Prostate gland (tissue), 2 donors: Measurements from ENCODE around the gene ECHS1. TPM values are rescaled to one million over a fixed set of nuclear protein-coding genes. Genes with fewer than 3 reads are reported as not detected.

ENCODE experiments used
- DNase-seq: peaks from one replicate; pipeline ENCODE4 v3.0.0-alpha.2; 2019; ENCODE audit warnings: low spot score
- H3K27ac ChIP-seq, 2 donors: fragments of 200-600 bp; sonication (generic); 2 replicates each; pipeline ENCODE4 v1.5.1; 2017 to 2019
- H3K27me3 ChIP-seq: fragments of 200-600 bp; sonication (generic); replicated peaks from 2 replicates; pipeline ENCODE4 v1.5.1; 2019; ENCODE audit not compliant: insufficient read depth
- H3K36me3 ChIP-seq, 2 donors: fragments of 200-600 bp; sonication (generic); 1 replicate in 1 of 2; 2 replicates in 1 of 2; pipeline versions ENCODE4 v1.5.1 to v1.8.1; 2017 to 2019
- H3K4me1 ChIP-seq: fragments of 200-600 bp; sonication (generic); replicated peaks from 2 replicates; pipeline ENCODE4 v1.5.1; 2019
- H3K4me3 ChIP-seq, 2 donors: fragments of 200-600 bp; sonication (generic); 2 replicates each; pipeline ENCODE4 v1.5.1; 2017 to 2019
- H3K9me3 ChIP-seq: fragments of 200-600 bp; sonication (generic); 2 replicates; pipeline ENCODE4 v1.5.1; 2017
- POLR2A ChIP-seq: fragments of 450-650 bp; IDR thresholded peaks from one replicate; pipeline ENCODE4 v1.6.1; 2016; ENCODE audit warnings: antibody characterized with exemption, mild to moderate bottlenecking
- POLR2AphosphoS5 ChIP-seq: sonication (generic); formaldehyde crosslinking; IDR thresholded peaks from one replicate; pipeline ENCODE4 v1.6.1; 2017; ENCODE audit warnings: antibody characterized with exemption
- WGBS: methylation state at CpG from one replicate; pipeline ENCODE4 v1.1.5; 2018; 5-methylcytosine and 5-hydroxymethylcytosine counted together
- intact Hi-C: fragments of 100-400 bp; cut with DNase I; formaldehyde crosslinking; loops from one replicate; pipeline ENCODE4 v1.14.2; 2022
- total RNA-seq, 2 donors: library from RNA; depleted of rRNA; stranded (reverse); fragments of >200 nt; gene quantifications; one replicate each; pipeline ENCODE4 v1.1.0, GENCODE V29; 2016
- TF ChIP-seq, protein P1 (sequence below), 4 experiments: fragments of 200-600 bp in 2 of 4; fragments of 450-650 bp in 2 of 4; sonication (generic) in 2 of 4; IDR thresholded peaks; 1 replicate in 3 of 4; 2 replicates in 1 of 4; pipeline ENCODE4 v1.5.1; 2016 to 2019; ENCODE audit warnings: antibody characterized with exemption in 4 of 4, mild to moderate bottlenecking in 2 of 4, moderate library complexity in 2 of 4

ECHS1 gene
- total RNA-seq, 2 donors from 2014 or later, result 112 to 126 TPM

- Histone ChIP-seq H3K9me3 (no peaks in the 10 kb centered on the region), H3K36me3 (no peaks in the 10 kb centered on the region), H3K4me1 (no peaks in the 10 kb centered on the region), H3K27ac (no peak overlapping the region), H3K4me3 (no peak overlapping the region), H3K27me3 (peaks cover 2% of the 10 kb centered on the region)
- TF ChIP-seq POLR2AphosphoS5, result peak; percentile 61
- TF ChIP-seq, protein P1, sequence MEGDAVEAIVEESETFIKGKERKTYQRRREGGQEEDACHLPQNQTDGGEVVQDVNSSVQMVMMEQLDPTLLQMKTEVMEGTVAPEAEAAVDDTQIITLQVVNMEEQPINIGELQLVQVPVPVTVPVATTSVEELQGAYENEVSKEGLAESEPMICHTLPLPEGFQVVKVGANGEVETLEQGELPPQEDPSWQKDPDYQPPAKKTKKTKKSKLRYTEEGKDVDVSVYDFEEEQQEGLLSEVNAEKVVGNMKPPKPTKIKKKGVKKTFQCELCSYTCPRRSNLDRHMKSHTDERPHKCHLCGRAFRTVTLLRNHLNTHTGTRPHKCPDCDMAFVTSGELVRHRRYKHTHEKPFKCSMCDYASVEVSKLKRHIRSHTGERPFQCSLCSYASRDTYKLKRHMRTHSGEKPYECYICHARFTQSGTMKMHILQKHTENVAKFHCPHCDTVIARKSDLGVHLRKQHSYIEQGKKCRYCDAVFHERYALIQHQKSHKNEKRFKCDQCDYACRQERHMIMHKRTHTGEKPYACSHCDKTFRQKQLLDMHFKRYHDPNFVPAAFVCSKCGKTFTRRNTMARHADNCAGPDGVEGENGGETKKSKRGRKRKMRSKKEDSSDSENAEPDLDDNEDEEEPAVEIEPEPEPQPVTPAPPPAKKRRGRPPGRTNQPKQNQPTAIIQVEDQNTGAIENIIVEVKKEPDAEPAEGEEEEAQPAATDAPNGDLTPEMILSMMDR (IDR thresholded peaks at IDR 0.05), result peak; percentile 85 to 90 (median 87)
- no peak for TF ChIP-seq POLR2A
- DNase-seq, result peak; percentile 76
- 7% methylated on average over 37 of the region's 37 CpGs for WGBS
- intact Hi-C loops, result loop anchor here (5.0 kb wide), 1 partner anchor 188 kb away; no protein-coding TSS in a partner anchor
Measured at GRCh38 chr10:133329491-133330202, 43.5 kb downstream of the ECHS1 start.

DNA sequence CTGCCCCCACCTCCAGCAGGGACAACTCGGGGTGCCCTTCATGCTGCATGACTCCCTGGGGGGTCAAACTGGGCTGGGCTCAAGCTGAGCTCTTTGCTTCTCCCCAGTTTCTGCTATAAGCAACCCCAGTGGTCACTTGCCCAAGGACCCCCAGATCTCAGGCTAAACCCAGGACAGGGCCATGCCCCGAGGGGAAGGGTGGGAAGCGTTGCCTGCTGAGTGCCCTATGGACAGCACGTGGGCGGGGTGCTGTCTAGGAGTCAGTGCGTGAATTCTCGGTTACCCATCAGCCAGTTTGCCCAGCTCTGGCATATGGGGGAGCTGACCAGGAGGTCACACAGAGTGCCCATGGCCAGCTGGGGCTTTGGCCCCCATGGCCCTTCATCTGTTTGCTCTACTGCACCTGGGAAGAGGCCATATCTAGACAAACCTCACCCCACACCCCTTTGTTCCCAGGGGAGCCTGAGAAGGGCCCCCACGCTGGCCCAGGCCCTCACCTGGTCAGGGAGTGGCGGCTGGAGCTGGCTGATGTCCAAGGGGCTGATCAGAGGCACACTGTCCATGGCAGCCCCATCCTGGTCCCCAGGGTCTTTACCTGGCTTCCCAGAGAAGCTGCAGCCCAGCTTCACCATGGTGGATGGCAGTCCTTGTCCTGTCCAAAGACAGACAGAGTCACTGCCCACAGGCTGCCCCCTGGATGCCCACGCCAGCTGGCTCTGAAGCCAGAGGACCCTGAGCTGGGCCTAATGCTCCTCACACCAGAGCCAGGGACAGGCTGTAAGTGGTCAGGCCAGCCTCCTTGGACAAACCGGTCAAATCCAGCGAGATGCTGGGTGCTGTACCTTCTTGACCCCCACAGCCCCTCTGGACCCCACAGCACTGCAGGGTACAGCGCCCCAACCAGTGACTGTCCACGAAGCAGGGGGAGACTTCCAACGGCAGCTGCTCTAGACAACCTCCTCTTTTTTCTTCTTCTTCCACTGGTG lies 44.5 kb downstream of the ECHS1 start:
- intact Hi-C loops, result no loop called here
- DNase-seq, result no peak
- Histone ChIP-seq H3K36me3 (no peaks in the 10 kb centered on the region), H3K4me1 (no peaks in the 10 kb centered on the region), H3K27ac (no peak overlapping the region), H3K9me3 (no peaks in the 10 kb centered on the region), H3K27me3 (no peaks in the 10 kb centered on the region), H3K4me3 (no peak overlapping the region)
- TF ChIP-seq POLR2AphosphoS5, result no peak
- TF ChIP-seq, protein P1 (IDR thresholded peaks at IDR 0.05), result no peak
- WGBS, result 87% methylated on average over 14 of the region's 15 CpGs

GRCh38 chr10:133327651-133328357 lies 45.4 kb downstream of the ECHS1 start:
- WGBS, result 30% methylated on average over 12 of the region's 12 CpGs
- Histone ChIP-seq H3K9me3 (no peaks in the 10 kb centered on the region), H3K4me1 (no peaks in the 10 kb centered on the region), H3K27ac (no peak overlapping the region), H3K27me3 (no peaks in the 10 kb centered on the region), H3K4me3 (no peak overlapping the region), H3K36me3 (no peaks in the 10 kb centered on the region)
- intact Hi-C loops, result no loop called here
- TF ChIP-seq, protein P1 (IDR thresholded peaks at IDR 0.05), result no peak
- TF ChIP-seq POLR2AphosphoS5 (no peak), POLR2A (no peak)
- DNase-seq, result no peak

DNA sequence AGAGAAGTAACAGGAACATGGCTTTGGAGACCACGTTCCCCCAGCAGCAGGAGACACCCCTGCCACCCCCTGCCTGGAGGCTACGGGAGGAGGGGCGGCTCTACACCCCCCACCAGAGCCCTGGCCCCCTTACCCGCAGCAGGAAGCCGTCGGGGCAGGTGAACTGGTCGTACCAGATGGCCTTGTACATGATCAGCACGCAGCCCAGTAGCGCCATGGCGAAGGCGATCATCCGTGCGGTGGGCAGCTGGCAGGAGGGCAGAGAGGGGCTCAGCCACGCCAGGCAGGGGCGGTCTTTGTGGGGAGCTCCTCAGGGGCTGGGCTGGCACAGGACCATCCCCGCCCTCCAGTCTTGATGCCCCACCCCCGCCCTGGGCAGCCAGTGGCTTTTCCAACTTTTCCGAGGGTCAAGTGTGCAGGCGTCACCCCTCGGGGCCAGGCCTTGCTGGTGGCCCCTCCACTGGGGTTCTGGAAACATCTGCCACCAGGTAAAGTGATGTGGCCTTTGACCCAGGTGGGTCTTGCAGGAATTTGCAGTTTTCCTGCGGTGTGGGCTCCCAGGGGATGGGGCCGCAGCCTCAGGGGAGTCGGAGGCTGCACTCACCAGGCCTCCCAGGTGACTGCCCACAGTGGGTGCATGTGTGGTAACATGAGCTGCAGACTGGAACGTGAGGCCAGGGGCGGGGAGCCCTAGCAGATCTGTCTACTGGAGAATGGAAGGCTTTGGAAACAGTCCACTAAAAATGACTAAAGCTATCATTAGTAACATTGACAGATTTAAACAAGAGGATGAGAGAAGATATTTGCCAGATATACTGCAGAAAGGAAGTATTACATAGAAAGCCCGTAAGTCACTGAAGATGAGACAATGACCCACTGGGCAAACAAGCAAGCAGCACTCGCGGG lies 46.2 kb downstream of the ECHS1 start:
- no peak overlapping the region for H3K4me3 ChIP-seq
- no peaks in the 10 kb centered on the region for H3K9me3 ChIP-seq
- TF ChIP-seq, protein P1 (IDR thresholded peaks at IDR 0.05), result no peak
- TF ChIP-seq POLR2A, result no peak
- TF ChIP-seq POLR2AphosphoS5, result no peak
- no peak for DNase-seq
- WGBS, result 31% methylated on average over 28 of the region's 28 CpGs
- H3K36me3 ChIP-seq, result no peaks in the 10 kb centered on the region
- intact Hi-C loops, result no loop called here
- no peaks in the 10 kb centered on the region for H3K27me3 ChIP-seq
- H3K4me1 ChIP-seq, result no peaks in the 10 kb centered on the region
- H3K27ac ChIP-seq, result no peak overlapping the region
